ENCODE results near the gene GRID2.

GRID2 gene

DNA sequence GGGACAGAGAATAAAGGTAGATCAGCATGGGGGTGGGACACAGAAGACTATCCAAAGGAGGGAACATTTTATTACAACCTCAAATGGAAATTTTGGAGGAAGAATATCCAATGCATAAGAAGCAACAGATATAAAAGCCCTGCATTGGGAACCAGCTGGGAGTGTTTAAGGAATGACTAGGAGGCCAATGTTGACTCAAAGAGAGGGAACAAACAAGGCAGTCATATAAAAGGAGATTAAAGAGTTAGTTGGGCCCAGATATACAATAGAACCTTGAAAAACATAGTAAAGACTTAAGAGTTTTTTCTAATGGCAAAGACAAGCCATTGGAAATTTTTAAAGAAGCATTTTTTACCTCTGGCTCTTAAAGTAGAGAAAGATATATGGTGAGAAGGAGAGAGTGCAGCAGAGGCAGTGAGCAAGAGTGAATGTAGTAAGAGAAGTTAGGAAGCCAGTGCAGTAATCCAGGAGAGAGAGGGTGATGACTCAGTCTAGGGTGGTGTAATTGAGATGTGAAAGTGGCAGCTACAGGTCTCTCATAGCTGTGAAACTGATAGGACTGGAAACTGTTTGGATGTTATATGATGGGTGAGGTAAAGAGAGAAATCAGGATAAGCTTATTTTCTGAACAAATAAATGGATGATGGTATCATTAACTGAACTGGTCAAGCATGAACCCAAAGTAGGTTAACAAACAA, 1342.6 kb downstream of the GRID2 start:
- H3K36me3 ChIP-seq (ENCODE audit: control insufficient read depth in 5 of 5, insufficient read depth in 5 of 5, low read length in 5 of 5) = no peaks in the 10 kb centered on the region
- H3K9ac ChIP-seq (ENCODE audit: low read length in 5 of 5) = no peak overlapping the region
- H3K27ac ChIP-seq (ENCODE audit: low read depth, low read length) = no peak overlapping the region
- no peaks in the 10 kb centered on the region for H3K9me3 ChIP-seq (ENCODE audit: control insufficient read depth in 5 of 5, low read length in 5 of 5)
- H3K27me3 ChIP-seq (ENCODE audit: control insufficient read depth in 5 of 5, insufficient read depth in 4 of 5, low read length in 5 of 5) = no peaks in the 10 kb centered on the region
- no peaks in the 10 kb centered on the region for H3K4me1 ChIP-seq (ENCODE audit: control insufficient read depth in 5 of 5, insufficient read depth in 5 of 5, low read length in 5 of 5)
- no peak overlapping the region for H3K4me3 ChIP-seq (ENCODE audit: low read depth in 1 of 5, low read length in 5 of 5)

DNA sequence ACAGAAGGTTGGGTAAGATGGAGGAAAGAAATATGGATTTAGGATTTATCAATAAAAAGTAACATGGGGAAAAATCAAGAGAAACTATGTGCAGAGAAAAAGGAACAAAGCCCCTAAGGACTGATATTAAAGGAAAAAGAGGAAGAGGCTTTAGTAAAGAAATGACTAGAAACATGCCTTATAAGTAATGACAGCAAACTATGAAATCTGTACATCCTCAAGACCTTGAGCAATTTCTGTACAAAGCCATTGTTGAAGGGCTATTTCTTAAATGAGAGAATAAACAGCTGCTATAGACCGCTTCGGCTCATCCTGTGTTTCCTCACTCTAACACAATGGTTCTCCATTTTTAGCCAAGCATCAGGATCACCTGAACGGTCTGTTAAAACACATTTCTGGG, 1344.5 kb downstream of the GRID2 start:
- Histone ChIP-seq H3K4me3 (ENCODE audit: low read depth in 1 of 5, low read length in 5 of 5) (no peak overlapping the region), H3K27me3 (ENCODE audit: control insufficient read depth in 5 of 5, insufficient read depth in 4 of 5, low read length in 5 of 5) (no peaks in the 10 kb centered on the region), H3K27ac (ENCODE audit: low read depth, low read length) (no peak overlapping the region), H3K36me3 (ENCODE audit: control insufficient read depth in 5 of 5, insufficient read depth in 5 of 5, low read length in 5 of 5) (no peaks in the 10 kb centered on the region), H3K4me1 (ENCODE audit: control insufficient read depth in 5 of 5, insufficient read depth in 5 of 5, low read length in 5 of 5) (no peaks in the 10 kb centered on the region), H3K9me3 (ENCODE audit: control insufficient read depth in 5 of 5, low read length in 5 of 5) (no peaks in the 10 kb centered on the region), H3K9ac (ENCODE audit: low read length in 5 of 5) (no peak overlapping the region)

GRCh38 chr4:93649828-93650227, 1346.1 kb downstream of the GRID2 start:
- H3K4me1 ChIP-seq (ENCODE audit: control insufficient read depth in 5 of 5, insufficient read depth in 5 of 5, low read length in 5 of 5) = no peaks in the 10 kb centered on the region
- no peaks in the 10 kb centered on the region for H3K27me3 ChIP-seq (ENCODE audit: control insufficient read depth in 5 of 5, insufficient read depth in 4 of 5, low read length in 5 of 5)
- no peak overlapping the region for H3K9ac ChIP-seq (ENCODE audit: low read length in 5 of 5)
- H3K9me3 ChIP-seq (ENCODE audit: control insufficient read depth in 5 of 5, low read length in 5 of 5) = peaks cover 0 to 3% (median 0%) of the 10 kb centered on the region in 5 donors
- no peak overlapping the region for H3K27ac ChIP-seq (ENCODE audit: low read depth, low read length)
- no peak overlapping the region for H3K4me3 ChIP-seq (ENCODE audit: low read depth in 1 of 5, low read length in 5 of 5)
- no peaks in the 10 kb centered on the region for H3K36me3 ChIP-seq (ENCODE audit: control insufficient read depth in 5 of 5, insufficient read depth in 5 of 5, low read length in 5 of 5)

DNA sequence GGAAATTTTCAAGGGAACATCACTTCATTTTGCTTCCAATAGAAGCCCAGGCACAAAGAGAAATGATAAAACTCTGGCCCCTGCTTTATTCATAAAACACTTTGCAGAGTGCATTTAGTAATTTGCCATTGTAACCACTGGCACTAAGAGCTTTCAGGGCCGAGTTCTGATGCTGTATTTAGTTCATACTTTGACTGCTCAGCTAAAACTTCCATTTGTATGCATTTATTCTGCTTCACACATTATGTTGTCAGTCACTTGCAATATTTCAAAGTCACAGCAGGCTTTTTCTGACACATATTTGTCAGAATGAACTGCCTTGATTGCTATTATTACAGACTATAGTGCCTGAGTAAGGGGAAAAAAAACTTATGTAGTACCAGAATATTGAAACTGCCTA, 1350.4 kb downstream of the GRID2 start:
- no peak overlapping the region for H3K4me3 ChIP-seq (ENCODE audit: low read depth in 1 of 5, low read length in 5 of 5)

DNA sequence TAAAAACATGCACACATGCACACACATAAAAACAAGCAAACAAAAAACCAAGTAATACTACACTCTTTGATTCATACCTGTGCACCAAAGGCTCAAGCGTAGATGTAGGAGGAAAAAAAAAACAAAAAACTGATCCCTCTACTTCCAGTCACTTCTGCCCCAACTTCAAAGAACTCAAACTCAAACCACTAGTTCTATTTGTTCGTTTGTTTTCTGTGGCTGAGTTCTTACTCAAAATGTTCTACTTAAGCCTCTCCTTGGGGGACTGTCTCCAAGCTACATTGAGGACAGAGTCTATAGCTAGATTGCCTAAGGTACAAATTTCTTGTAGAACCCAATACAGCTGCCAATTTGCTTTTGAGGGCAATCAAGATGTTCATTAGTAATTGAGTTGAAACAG, 1353.8 kb downstream of the GRID2 start:
- no peaks in the 10 kb centered on the region for H3K4me1 ChIP-seq (ENCODE audit: control insufficient read depth in 5 of 5, insufficient read depth in 5 of 5, low read length in 5 of 5)
- no peak overlapping the region for H3K27ac ChIP-seq (ENCODE audit: low read depth, low read length)
- peaks cover 0 to 5% (median 0%) of the 10 kb centered on the region in 5 donors for H3K9me3 ChIP-seq (ENCODE audit: control insufficient read depth in 5 of 5, low read length in 5 of 5)
- no peak overlapping the region for H3K9ac ChIP-seq (ENCODE audit: low read length in 5 of 5)
- no peaks in the 10 kb centered on the region for H3K36me3 ChIP-seq (ENCODE audit: control insufficient read depth in 5 of 5, insufficient read depth in 5 of 5, low read length in 5 of 5)
- no peak overlapping the region for H3K4me3 ChIP-seq (ENCODE audit: low read depth in 1 of 5, low read length in 5 of 5)
- H3K27me3 ChIP-seq (ENCODE audit: control insufficient read depth in 5 of 5, insufficient read depth in 4 of 5, low read length in 5 of 5) = no peaks in the 10 kb centered on the region

More for the DNA sequence above, 1350.4 kb downstream of the GRID2 start:
- no peak overlapping the region for H3K27ac ChIP-seq (ENCODE audit: low read depth, low read length)
- H3K9me3 ChIP-seq (ENCODE audit: control insufficient read depth in 5 of 5, low read length in 5 of 5) = peaks cover 0 to 5% (median 0%) of the 10 kb centered on the region in 5 donors
- no peaks in the 10 kb centered on the region for H3K4me1 ChIP-seq (ENCODE audit: control insufficient read depth in 5 of 5, insufficient read depth in 5 of 5, low read length in 5 of 5)
- no peaks in the 10 kb centered on the region for H3K36me3 ChIP-seq (ENCODE audit: control insufficient read depth in 5 of 5, insufficient read depth in 5 of 5, low read length in 5 of 5)
- no peaks in the 10 kb centered on the region for H3K27me3 ChIP-seq (ENCODE audit: control insufficient read depth in 5 of 5, insufficient read depth in 4 of 5, low read length in 5 of 5)
- no peak overlapping the region for H3K9ac ChIP-seq (ENCODE audit: low read length in 5 of 5)

DNA sequence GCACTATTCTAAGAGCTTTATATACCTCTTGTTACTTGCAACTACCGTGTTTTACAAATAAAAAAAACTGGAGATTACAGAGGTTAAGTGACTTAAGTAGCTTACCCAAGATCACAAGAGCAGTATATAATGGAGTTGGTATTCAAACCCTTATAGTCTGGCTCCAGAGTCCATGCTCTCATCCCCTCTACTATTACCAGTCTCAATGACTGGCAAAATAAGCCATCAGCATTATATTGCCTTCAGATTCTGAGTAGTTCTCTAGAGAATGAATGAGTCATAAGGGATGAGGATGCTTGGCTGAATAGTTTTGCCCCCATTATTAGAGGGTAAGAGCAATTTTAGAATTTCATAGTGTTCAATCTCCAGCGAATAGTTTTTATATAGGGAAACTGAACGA, 1354.7 kb downstream of the GRID2 start:
- Histone ChIP-seq H3K27ac (ENCODE audit: low read depth, low read length) (no peak overlapping the region), H3K36me3 (ENCODE audit: control insufficient read depth in 5 of 5, insufficient read depth in 5 of 5, low read length in 5 of 5) (no peaks in the 10 kb centered on the region), H3K4me1 (ENCODE audit: control insufficient read depth in 5 of 5, insufficient read depth in 5 of 5, low read length in 5 of 5) (no peaks in the 10 kb centered on the region)

GRCh38 chr4:93659629-93660028, 1355.9 kb downstream of the GRID2 start:
- Histone ChIP-seq H3K4me3 (ENCODE audit: low read depth in 1 of 5, low read length in 5 of 5) (no peak overlapping the region), H3K4me1 (ENCODE audit: control insufficient read depth in 5 of 5, insufficient read depth in 5 of 5, low read length in 5 of 5) (no peaks in the 10 kb centered on the region), H3K27ac (ENCODE audit: low read depth, low read length) (no peak overlapping the region), H3K9ac (ENCODE audit: low read length in 5 of 5) (no peak overlapping the region), H3K36me3 (ENCODE audit: control insufficient read depth in 5 of 5, insufficient read depth in 5 of 5, low read length in 5 of 5) (no peaks in the 10 kb centered on the region), H3K27me3 (ENCODE audit: control insufficient read depth in 5 of 5, insufficient read depth in 4 of 5, low read length in 5 of 5) (no peaks in the 10 kb centered on the region), H3K9me3 (ENCODE audit: control insufficient read depth in 5 of 5, low read length in 5 of 5) (peaks cover 0 to 4% (median 0%) of the 10 kb centered on the region in 5 donors)

More for the DNA sequence above, 1354.7 kb downstream of the GRID2 start:
- no peak overlapping the region for H3K4me3 ChIP-seq (ENCODE audit: low read depth in 1 of 5, low read length in 5 of 5)
- H3K9ac ChIP-seq (ENCODE audit: low read length in 5 of 5) = no peak overlapping the region
- no peaks in the 10 kb centered on the region for H3K27me3 ChIP-seq (ENCODE audit: control insufficient read depth in 5 of 5, insufficient read depth in 4 of 5, low read length in 5 of 5)
- peaks cover 0 to 5% (median 0%) of the 10 kb centered on the region in 5 donors for H3K9me3 ChIP-seq (ENCODE audit: control insufficient read depth in 5 of 5, low read length in 5 of 5)

DNA sequence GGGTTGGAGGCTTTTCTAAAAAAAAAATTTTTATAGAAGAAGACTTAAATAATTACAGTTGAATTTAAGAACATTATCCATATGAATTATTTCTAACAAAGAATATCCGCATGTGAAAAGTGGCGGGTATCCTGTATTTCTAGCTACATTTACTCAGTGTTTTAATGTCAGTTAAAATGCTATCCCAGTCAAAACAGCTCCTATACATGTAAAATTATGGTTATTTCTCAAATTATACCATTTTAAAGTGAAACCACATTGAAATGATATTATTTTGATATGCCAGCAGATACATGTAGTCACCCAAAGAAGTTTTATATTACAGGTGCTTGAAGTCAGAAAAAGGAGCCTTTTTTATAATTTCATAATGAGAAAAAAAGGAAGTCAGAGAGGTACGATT, 1356.3 kb downstream of the GRID2 start:
- H3K27ac ChIP-seq (ENCODE audit: low read depth, low read length) = no peak overlapping the region
- no peaks in the 10 kb centered on the region for H3K27me3 ChIP-seq (ENCODE audit: control insufficient read depth in 5 of 5, insufficient read depth in 4 of 5, low read length in 5 of 5)

DNA sequence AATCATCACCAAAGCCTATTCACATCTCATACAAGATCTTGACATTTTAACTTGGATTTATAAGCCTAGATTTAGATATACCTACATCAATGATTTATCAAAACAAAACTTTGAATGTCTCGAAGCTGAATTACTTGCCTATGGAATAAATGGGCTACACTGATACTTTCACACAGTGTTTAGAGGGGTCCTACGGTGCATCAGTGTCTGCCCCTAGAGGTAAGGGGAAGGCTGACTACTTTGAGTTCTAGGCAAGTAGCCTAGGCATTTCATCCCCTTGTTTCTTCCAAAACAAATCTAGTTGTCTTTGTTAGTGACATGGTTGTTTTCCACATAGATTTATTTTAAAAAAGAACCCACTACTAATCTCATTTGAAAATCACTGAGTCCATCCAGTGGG, 1366.7 kb downstream of the GRID2 start:
- Histone ChIP-seq H3K9me3 (ENCODE audit: control insufficient read depth in 5 of 5, low read length in 5 of 5) (no peaks in the 10 kb centered on the region), H3K27ac (ENCODE audit: low read depth, low read length) (no peak overlapping the region), H3K27me3 (ENCODE audit: control insufficient read depth in 5 of 5, insufficient read depth in 4 of 5, low read length in 5 of 5) (no peaks in the 10 kb centered on the region), H3K9ac (ENCODE audit: low read length in 5 of 5) (no peak overlapping the region), H3K36me3 (ENCODE audit: control insufficient read depth in 5 of 5, insufficient read depth in 5 of 5, low read length in 5 of 5) (no peaks in the 10 kb centered on the region), H3K4me1 (ENCODE audit: control insufficient read depth in 5 of 5, insufficient read depth in 5 of 5, low read length in 5 of 5) (no peaks in the 10 kb centered on the region), H3K4me3 (ENCODE audit: low read depth in 1 of 5, low read length in 5 of 5) (no peak overlapping the region)

More for the DNA sequence above, 1356.3 kb downstream of the GRID2 start:
- H3K4me3 ChIP-seq (ENCODE audit: low read depth in 1 of 5, low read length in 5 of 5) = no peak overlapping the region
- H3K9ac ChIP-seq (ENCODE audit: low read length in 5 of 5) = no peak overlapping the region
- H3K9me3 ChIP-seq (ENCODE audit: control insufficient read depth in 5 of 5, low read length in 5 of 5) = peaks cover 0 to under 1% (median 0%) of the 10 kb centered on the region in 5 donors
- no peaks in the 10 kb centered on the region for H3K4me1 ChIP-seq (ENCODE audit: control insufficient read depth in 5 of 5, insufficient read depth in 5 of 5, low read length in 5 of 5)
- H3K36me3 ChIP-seq (ENCODE audit: control insufficient read depth in 5 of 5, insufficient read depth in 5 of 5, low read length in 5 of 5) = no peaks in the 10 kb centered on the region

DNA sequence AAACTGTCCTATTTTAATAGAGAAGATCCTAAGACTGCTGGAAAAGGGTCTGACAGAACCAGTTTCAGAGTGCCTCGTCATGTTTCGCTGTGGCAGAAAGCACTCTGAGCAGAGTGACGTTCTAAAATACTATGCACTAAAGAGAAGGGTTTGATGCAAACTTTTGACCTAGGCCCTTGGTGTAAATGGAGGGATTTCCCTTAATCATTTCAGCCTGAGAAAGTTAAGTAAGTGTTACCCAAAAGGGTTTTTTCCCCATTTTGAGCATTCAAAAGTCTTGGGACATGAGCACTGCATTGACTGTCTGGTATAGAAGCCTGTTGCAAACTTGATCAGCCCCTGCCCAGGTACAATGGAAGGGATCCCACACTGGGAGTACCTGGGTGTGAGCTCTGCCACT, 1367.3 kb downstream of the GRID2 start:
- Histone ChIP-seq H3K36me3 (ENCODE audit: control insufficient read depth in 5 of 5, insufficient read depth in 5 of 5, low read length in 5 of 5) (no peaks in the 10 kb centered on the region), H3K27me3 (ENCODE audit: control insufficient read depth in 5 of 5, insufficient read depth in 4 of 5, low read length in 5 of 5) (no peaks in the 10 kb centered on the region), H3K4me3 (ENCODE audit: low read depth in 1 of 5, low read length in 5 of 5) (no peak overlapping the region), H3K27ac (ENCODE audit: low read depth, low read length) (no peak overlapping the region), H3K9ac (ENCODE audit: low read length in 5 of 5) (no peak overlapping the region), H3K9me3 (ENCODE audit: control insufficient read depth in 5 of 5, low read length in 5 of 5) (no peaks in the 10 kb centered on the region), H3K4me1 (ENCODE audit: control insufficient read depth in 5 of 5, insufficient read depth in 5 of 5, low read length in 5 of 5) (no peaks in the 10 kb centered on the region)

Measured in subcutaneous abdominal adipose tissue (tissue), 5 donors.